ENCODE data around the gene SLAMF7.

GRCh38 chr1:160744852-160745520 lies 5.9 kb downstream of the SLAMF7 start:
- TF ChIP-seq, protein P1, sequence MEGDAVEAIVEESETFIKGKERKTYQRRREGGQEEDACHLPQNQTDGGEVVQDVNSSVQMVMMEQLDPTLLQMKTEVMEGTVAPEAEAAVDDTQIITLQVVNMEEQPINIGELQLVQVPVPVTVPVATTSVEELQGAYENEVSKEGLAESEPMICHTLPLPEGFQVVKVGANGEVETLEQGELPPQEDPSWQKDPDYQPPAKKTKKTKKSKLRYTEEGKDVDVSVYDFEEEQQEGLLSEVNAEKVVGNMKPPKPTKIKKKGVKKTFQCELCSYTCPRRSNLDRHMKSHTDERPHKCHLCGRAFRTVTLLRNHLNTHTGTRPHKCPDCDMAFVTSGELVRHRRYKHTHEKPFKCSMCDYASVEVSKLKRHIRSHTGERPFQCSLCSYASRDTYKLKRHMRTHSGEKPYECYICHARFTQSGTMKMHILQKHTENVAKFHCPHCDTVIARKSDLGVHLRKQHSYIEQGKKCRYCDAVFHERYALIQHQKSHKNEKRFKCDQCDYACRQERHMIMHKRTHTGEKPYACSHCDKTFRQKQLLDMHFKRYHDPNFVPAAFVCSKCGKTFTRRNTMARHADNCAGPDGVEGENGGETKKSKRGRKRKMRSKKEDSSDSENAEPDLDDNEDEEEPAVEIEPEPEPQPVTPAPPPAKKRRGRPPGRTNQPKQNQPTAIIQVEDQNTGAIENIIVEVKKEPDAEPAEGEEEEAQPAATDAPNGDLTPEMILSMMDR (conservative IDR thresholded peaks at IDR 0.05 in 1 of 2, IDR thresholded peaks at IDR 0.05 in 1 of 2; ENCODE audit: extremely low read depth in 1 of 2, insufficient read depth in 1 of 2, low read depth in 1 of 2, low read length in 2 of 2) = no peak
- no peak for TF ChIP-seq EZH2 (IDR thresholded peaks at IDR 0.05; ENCODE audit: borderline replicate concordance, low read length)
